Spleen (tissue), 11 donors: ENCODE data around the gene ENPP6. TPM values are rescaled to one million over a fixed set of nuclear protein-coding genes. Genes with fewer than 3 reads are reported as not detected.

Experiments used
- DNase-seq: peaks from one replicate; pipeline ENCODE4 v3.0.0-alpha.2; 2020
- H3K27ac ChIP-seq, 8 donors: fragments of 200-600 bp; sonication (generic) in 7 of 8; 1 replicate in 4 of 8; 2 replicates in 4 of 8; pipeline versions ENCODE4 v1.5.0 to v1.8.0; 2016 to 2021; ENCODE audit warnings: inconsistent platforms in 4 of 8, mild to moderate bottlenecking in 4 of 8, moderate library complexity in 1 of 8
- H3K27me3 ChIP-seq, 7 donors: fragments of 200-600 bp; sonication (generic) in 6 of 7; replicated peaks in 1 of 7; 1 replicate in 4 of 7; 2 replicates in 3 of 7; pipeline versions ENCODE4 v1.5.0 to v1.8.0; 2016 to 2021; ENCODE audit warnings: inconsistent platforms in 3 of 7, mild to moderate bottlenecking in 1 of 7
- H3K36me3 ChIP-seq, 6 donors: fragments of 200-600 bp; sonication (generic) in 5 of 6; 1 replicate in 4 of 6; 2 replicates in 2 of 6; pipeline versions ENCODE4 v1.5.0 to v1.8.0; 2016 to 2021; ENCODE audit warnings: inconsistent platforms in 2 of 6
- H3K4me1 ChIP-seq, 6 donors: fragments of 200-600 bp; sonication (generic) in 5 of 6; 1 replicate in 3 of 6; 2 replicates in 3 of 6; pipeline versions ENCODE4 v1.5.0 to v1.8.0; 2016 to 2021; ENCODE audit warnings: inconsistent platforms in 3 of 6
- H3K4me3 ChIP-seq, 8 donors: fragments of 200-600 bp; sonication (generic) in 7 of 8; 1 replicate in 4 of 8; 2 replicates in 4 of 8; pipeline versions ENCODE4 v1.5.0 to v1.8.0; 2016 to 2021; ENCODE audit warnings: inconsistent platforms in 4 of 8, mild to moderate bottlenecking in 4 of 8, moderate library complexity in 2 of 8
- H3K9me3 ChIP-seq, 8 donors: fragments of 200-600 bp; sonication (generic) in 7 of 8; 1 replicate in 4 of 8; 2 replicates in 4 of 8; pipeline versions ENCODE4 v1.5.0 to v1.8.0; 2016 to 2021; ENCODE audit warnings: inconsistent platforms in 4 of 8
- POLR2A ChIP-seq, 3 donors: fragments of 450-650 bp; IDR thresholded peaks; one replicate each; pipeline ENCODE4 v1.5.1; 2017; ENCODE audit warnings: antibody characterized with exemption in 3 of 3, mild to moderate bottlenecking in 1 of 3
- POLR2AphosphoS5 ChIP-seq, 3 donors: sonication (generic); formaldehyde crosslinking; IDR thresholded peaks; one replicate each; pipeline ENCODE4 v1.5.1; 2017; ENCODE audit warnings: antibody characterized with exemption in 3 of 3
- WGBS, 5 donors: extraction: QIAGEN DNeasy Blood & Tissue Kit in 3 of 5; methylation state at CpG; one replicate each; pipeline versions ENCODE4 v1.1.5 to v1.1.7; 2013 to 2018; 5-methylcytosine and 5-hydroxymethylcytosine counted together
- intact Hi-C: fragments of 100-400 bp; cut with DNase I; formaldehyde crosslinking; loops from one replicate; pipeline ENCODE4 v1.15.0; 2023; ENCODE audit warnings: low total_unique reads
- polyA plus RNA-seq, 3 donors: library from polyadenylated mRNA; stranded (reverse); fragments of 200-250 nt; gene quantifications; one replicate each; pipeline ENCODE4 v1.2.1, GENCODE V29; 2013
- total RNA-seq, 7 donors: library from RNA; depleted of rRNA in 3 of 7; stranded (reverse); fragments of >200 nt in 3 of 7; fragmentation: NEBNext Ultra II Directional in 4 of 7; extraction: Animal tissue kit (Norgen Biotek cat#: 25700) in 4 of 7; gene quantifications; one replicate each; pipeline versions ENCODE4 v1.1.0 to v1.2.1, GENCODE V29; 2016 to 2021
- TF ChIP-seq, protein P1 (sequence below), 11 experiments: fragments of 200-600 bp in 7 of 11; fragments of 450-650 bp in 4 of 11; sonication (generic) in 4 of 11; IDR thresholded peaks in 8 of 11; conservative IDR thresholded peaks in 3 of 11; 1 replicate in 7 of 11; 2 replicates in 4 of 11; pipeline versions ENCODE4 v1.4.0 to v1.8.0; 2016 to 2021; ENCODE audit warnings: antibody characterized with exemption in 11 of 11, inconsistent platforms in 4 of 11, mild to moderate bottlenecking in 1 of 11
- donor health status: healthy with polysubstance abuse.
- donor health status: DM: no; HTN: no; CAD: no; lungs with moderate emphysema.
- donor health status: DM: no; HTN: no; CAD: no.
- donor health status: Bipolar disorder and iron deficiency.
- donor health status: healthy.
- donor health status: DM: no; HTN: no; CAD: no.
- donor health status: DM: yes; HTN: yes; CAD: no.

Gene ENPP6
- total and polyA plus RNA-seq, 10 donors = 0.23 to 2.4 (median 1.1) TPM

DNA sequence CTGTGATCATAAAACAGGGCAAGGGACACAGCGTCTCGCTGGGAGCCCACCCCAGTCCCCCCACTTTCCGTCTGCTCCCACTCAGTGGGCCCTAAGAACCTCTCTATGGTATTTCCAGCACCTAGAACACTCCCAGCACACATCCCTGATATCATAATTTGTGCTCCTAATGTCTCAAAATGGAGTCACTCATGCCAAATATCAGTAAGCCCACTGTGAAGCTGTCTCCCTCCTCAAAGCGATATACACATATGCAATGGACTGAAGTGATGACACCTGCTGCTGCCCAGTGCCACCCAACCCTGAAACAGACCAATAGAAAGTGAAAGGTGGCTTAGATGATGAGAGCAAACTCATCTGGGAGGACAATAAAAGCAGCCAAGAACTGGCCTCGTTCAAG lies 17.9 kb downstream of the ENPP6 start:
- TF ChIP-seq, protein P1, sequence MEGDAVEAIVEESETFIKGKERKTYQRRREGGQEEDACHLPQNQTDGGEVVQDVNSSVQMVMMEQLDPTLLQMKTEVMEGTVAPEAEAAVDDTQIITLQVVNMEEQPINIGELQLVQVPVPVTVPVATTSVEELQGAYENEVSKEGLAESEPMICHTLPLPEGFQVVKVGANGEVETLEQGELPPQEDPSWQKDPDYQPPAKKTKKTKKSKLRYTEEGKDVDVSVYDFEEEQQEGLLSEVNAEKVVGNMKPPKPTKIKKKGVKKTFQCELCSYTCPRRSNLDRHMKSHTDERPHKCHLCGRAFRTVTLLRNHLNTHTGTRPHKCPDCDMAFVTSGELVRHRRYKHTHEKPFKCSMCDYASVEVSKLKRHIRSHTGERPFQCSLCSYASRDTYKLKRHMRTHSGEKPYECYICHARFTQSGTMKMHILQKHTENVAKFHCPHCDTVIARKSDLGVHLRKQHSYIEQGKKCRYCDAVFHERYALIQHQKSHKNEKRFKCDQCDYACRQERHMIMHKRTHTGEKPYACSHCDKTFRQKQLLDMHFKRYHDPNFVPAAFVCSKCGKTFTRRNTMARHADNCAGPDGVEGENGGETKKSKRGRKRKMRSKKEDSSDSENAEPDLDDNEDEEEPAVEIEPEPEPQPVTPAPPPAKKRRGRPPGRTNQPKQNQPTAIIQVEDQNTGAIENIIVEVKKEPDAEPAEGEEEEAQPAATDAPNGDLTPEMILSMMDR (IDR thresholded peaks at IDR 0.05 in 8 of 11, conservative IDR thresholded peaks at IDR 0.05 in 3 of 11) = no peak
- TF ChIP-seq POLR2A (IDR thresholded peaks at IDR 0.05) = no peak
- TF ChIP-seq POLR2AphosphoS5 (IDR thresholded peaks at IDR 0.05) = no peak
- no peak for DNase-seq
- Histone ChIP-seq H3K36me3 (no peaks in the 10 kb centered on the region), H3K4me1 (no peaks in the 10 kb centered on the region), H3K27me3 (peaks cover 0 to 1% (median 0%) of the 10 kb centered on the region in 7 donors), H3K27ac (no peak overlapping the region), H3K9me3 (no peaks in the 10 kb centered on the region), H3K4me3 (no peak overlapping the region)
- intact Hi-C loops = no loop called here
- 85 to 91% (median 90%) methylated on average over 5 of the region's 5 CpGs for WGBS, 5 donors

DNA sequence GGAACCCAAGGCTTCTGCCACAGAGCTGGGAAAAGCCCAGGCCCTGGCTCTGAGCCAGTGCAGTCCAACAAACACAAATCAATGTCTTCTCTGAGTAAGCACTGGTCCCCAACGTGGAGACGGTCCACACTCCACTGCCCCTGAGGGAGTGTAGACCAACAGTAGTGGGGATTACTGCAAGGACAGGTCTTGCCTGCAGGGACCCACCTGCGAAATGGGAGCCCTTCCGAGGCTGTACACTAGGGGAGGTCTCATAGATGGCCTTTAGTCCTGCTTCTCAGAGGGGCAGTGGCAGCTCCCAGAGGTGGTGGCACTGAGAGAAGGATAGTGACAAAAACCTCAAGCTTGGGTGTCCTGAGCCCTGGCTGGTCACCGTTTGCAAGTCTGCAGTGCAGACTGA lies 19.5 kb downstream of the ENPP6 start:
- Histone ChIP-seq H3K4me3 (no peak overlapping the region), H3K4me1 (no peaks in the 10 kb centered on the region), H3K27ac (no peak overlapping the region), H3K27me3 (no peaks in the 10 kb centered on the region), H3K9me3 (no peaks in the 10 kb centered on the region), H3K36me3 (no peaks in the 10 kb centered on the region)
- 78 to 81% (median 80%) methylated on average over 5 of the region's 5 CpGs for WGBS, 5 donors
- no peak for TF ChIP-seq POLR2AphosphoS5 (IDR thresholded peaks at IDR 0.05)
- TF ChIP-seq POLR2A (IDR thresholded peaks at IDR 0.05) = no peak
- TF ChIP-seq, protein P1 (IDR thresholded peaks at IDR 0.05 in 8 of 11, conservative IDR thresholded peaks at IDR 0.05 in 3 of 11) = no peak
- intact Hi-C loops = no loop called here
- DNase-seq = no peak

DNA sequence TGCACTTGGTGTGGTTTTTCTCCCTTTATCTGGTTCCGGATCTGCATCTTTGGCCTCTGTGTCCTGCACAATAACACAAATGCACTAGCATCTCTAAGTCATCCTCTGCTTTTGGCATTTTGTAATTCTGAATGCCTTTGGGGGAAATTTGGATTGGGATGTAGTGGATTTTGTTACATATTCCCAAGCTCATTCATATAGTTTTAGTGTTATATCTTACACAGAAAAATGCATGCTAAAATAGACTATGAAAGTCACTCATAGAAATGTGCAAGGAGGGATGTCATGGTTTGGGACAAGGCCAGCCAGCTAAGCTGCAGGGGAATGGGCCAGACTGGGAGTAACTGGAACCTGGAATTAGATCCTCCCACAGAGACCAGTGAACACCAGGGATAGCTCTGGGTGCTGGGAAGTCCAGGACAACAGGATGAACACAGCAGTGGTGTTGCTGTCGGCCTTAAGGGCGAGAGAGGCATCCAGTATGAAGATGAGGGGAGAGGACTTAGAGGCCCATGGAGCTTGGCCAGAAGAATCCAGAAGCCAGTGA lies 20.1 kb downstream of the ENPP6 start:
- DNase-seq = no peak
- Histone ChIP-seq H3K27ac (no peak overlapping the region), H3K4me3 (no peak overlapping the region), H3K9me3 (no peaks in the 10 kb centered on the region), H3K27me3 (no peaks in the 10 kb centered on the region), H3K4me1 (no peaks in the 10 kb centered on the region), H3K36me3 (no peaks in the 10 kb centered on the region)
- intact Hi-C loops = no loop called here
- TF ChIP-seq POLR2AphosphoS5 (IDR thresholded peaks at IDR 0.05) (no peak), POLR2A (IDR thresholded peaks at IDR 0.05) (no peak)
- TF ChIP-seq, protein P1 (IDR thresholded peaks at IDR 0.05 in 8 of 11, conservative IDR thresholded peaks at IDR 0.05 in 3 of 11) = no peak
- WGBS, 5 donors = 95 to 98% (median 97%) methylated on average over 3 of the region's 3 CpGs

DNA sequence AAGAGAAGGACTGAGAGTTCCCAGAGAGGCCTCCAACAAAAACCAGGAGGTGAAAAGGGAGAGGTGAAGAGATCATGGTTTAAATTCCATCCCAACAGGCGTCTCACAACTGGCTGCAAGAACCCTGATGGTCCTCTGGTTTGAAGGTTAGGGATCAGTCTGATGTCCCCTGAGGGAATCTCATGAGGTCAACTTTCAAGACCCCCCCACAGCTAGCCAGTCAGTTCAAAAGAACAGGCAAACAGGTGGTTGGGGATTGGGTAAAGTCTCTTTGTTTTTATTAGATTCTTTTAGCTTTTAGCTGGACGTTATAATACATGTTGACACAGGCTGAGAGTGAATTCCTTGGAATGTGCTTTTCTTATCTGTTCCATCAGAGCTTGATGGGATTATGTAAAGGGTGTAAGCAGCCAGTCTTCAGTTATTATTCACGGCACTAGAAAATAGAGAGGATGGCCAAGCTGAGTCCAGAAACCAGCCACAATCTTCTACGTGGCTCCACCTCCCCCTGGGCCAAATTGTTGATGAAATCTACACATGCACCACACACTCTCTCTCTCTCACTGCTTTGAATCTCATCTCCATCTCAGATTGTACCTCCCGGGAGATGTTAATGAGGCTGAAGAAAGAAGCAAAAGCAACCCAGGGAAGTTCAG lies 20.8 kb downstream of the ENPP6 start:
- no peak for DNase-seq
- Histone ChIP-seq H3K9me3 (no peaks in the 10 kb centered on the region), H3K27ac (no peak overlapping the region), H3K27me3 (no peaks in the 10 kb centered on the region), H3K4me1 (no peaks in the 10 kb centered on the region), H3K4me3 (no peak overlapping the region), H3K36me3 (no peaks in the 10 kb centered on the region)
- intact Hi-C loops = no loop called here
- TF ChIP-seq POLR2AphosphoS5 (IDR thresholded peaks at IDR 0.05) = no peak
- TF ChIP-seq, protein P1 (IDR thresholded peaks at IDR 0.05 in 8 of 11, conservative IDR thresholded peaks at IDR 0.05 in 3 of 11) = no peak
- TF ChIP-seq POLR2A (IDR thresholded peaks at IDR 0.05) = no peak
- WGBS, 5 donors = 71 to 87% (median 82%) methylated on average over 5 of the region's 5 CpGs
